ENCODE data around the gene FGF9. TPM values are rescaled to one million over a fixed set of nuclear protein-coding genes. Genes with fewer than 3 reads are reported as not detected.

Gene FGF9
- total RNA-seq, 1 experiment from 2014 or later, result 1.5 TPM

DNA sequence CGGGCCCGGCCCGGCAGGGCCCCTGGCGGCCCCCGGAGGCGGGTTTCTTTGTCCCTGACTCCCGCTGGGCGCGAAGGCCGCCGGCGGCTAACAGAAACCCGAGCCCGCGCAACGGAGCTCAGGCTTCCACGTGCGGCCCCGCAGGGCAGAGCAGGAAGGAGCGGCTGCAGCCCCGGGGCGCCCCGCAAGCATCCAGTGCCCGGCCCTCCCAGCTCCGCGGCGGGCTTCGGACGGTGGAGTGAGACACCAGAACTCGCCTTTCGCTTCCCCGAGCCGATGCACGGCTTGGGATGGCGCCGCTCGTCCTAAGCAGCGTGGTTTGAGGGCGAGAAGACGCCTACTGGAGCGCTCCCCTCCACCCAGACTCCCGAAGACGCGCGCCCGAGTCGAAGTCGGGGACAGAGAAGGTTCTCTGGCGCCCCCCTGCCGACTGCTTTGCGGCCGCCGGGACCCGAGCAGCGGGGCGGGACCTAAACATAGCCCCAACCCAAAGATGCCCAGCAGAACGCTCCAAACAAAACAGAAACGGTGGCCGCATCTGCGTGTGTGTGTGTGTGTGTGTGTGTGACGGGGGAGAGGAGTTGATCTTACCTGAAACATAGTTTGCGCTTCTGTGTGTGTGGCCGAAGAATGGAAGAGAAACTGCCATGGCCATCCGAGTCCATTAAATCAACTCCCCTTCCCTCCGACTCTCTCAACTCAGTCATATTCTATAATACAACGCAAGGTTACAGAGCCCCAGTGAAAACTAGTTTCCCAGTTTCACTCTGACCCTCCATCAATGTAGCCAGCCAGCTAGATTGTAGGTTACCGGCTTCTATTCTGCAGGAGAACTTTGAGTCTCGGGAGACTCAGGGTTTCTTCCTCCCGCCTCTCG, 629 bp upstream of the FGF9 start:
- ChIA-PET CTCF (interaction anchor here (2.1 kb wide), 1 partner anchor 32 kb away, joined by 8 read pairs; no protein-coding TSS in a partner anchor), POLR2A (no interaction called here), RAD21 (ENCODE audit: low non-redundant PET in 1 of 2, low total read pairs in 2 of 2, uncharacterized antibody in 2 of 2, unreplicated experiment in 2 of 2) (interaction anchor here in 1 of 2 experiments (1.0 kb wide), 1 partner anchor 32 kb away, joined by 6 read pairs; no protein-coding TSS in a partner anchor)
- Histone ChIP-seq H3K9ac (ENCODE audit: low read length) (peak overlapping the region; percentile 29), H4K20me1 (ENCODE audit: insufficient read depth) (no peaks in the 10 kb centered on the region), H3K27ac (ENCODE audit: low read depth, low read length) (peak overlapping the region; percentile 67), H3K27me3 (ENCODE audit: insufficient read depth, low read length) (peaks cover 23% of the 10 kb centered on the region; the same call in 1 of the 2 replicates), H3K9me2 (ENCODE audit: insufficient read depth) (no peaks in the 10 kb centered on the region), H3K4me1 (ENCODE audit: control insufficient read depth in 1 of 2, insufficient read depth in 2 of 2, low read length in 2 of 2) (peaks cover 28 to 54% of the 10 kb centered on the region in 2 experiments), H3K36me3 (ENCODE audit: control insufficient read depth in 1 of 2, insufficient read depth in 2 of 2, low read length in 2 of 2) (no peaks in the 10 kb centered on the region), H3K4me3 (replicated peaks in 1 of 2; ENCODE audit: low read depth in 1 of 2, low read length in 2 of 2) (peak overlapping the region; percentile 47 to 68), H2AFZ (ENCODE audit: low read depth, low read length, poor library complexity, severe bottlenecking) (peak overlapping the region; percentile 86), H3K9me3 (ENCODE audit: control insufficient read depth in 1 of 2, insufficient read depth in 1 of 2, low read depth in 1 of 2, low read length in 2 of 2) (no peaks in the 10 kb centered on the region), H3K79me2 (ENCODE audit: insufficient read depth, low read length) (no peaks in the 10 kb centered on the region), H3K4me2 (ENCODE audit: low read length) (peak overlapping the region; percentile 94)
- intact Hi-C loops (cut with micrococcal nuclease), result loop anchor here (2.0 to 10.0 kb wide), 3 partner anchors 31 to 1122 kb away; no protein-coding TSS in a partner anchor
- BruUV-seq (replicated peaks), result no TSS peak
- ATAC-seq (peak; percentile 58), DNase-seq (ENCODE audit: low read depth, low spot score) (no peak)
- TF ChIP-seq JUND (IDR thresholded peaks at IDR 0.05) (no peak), RAD21 (IDR thresholded peaks at IDR 0.05; ENCODE audit: low read depth) (0 out of 2 replicates have a peak, but pooled peaks have one; percentile 29), YY1 (IDR thresholded peaks at IDR 0.05; ENCODE audit: extremely low read depth, insufficient replicate concordance, low read depth, low read length) (no peak), CBX3 (IDR thresholded peaks at IDR 0.05; ENCODE audit: low read depth) (no peak), ZFX (IDR thresholded peaks at IDR 0.05) (peak; percentile 58; the same call in 1 of the 2 replicates)

DNA sequence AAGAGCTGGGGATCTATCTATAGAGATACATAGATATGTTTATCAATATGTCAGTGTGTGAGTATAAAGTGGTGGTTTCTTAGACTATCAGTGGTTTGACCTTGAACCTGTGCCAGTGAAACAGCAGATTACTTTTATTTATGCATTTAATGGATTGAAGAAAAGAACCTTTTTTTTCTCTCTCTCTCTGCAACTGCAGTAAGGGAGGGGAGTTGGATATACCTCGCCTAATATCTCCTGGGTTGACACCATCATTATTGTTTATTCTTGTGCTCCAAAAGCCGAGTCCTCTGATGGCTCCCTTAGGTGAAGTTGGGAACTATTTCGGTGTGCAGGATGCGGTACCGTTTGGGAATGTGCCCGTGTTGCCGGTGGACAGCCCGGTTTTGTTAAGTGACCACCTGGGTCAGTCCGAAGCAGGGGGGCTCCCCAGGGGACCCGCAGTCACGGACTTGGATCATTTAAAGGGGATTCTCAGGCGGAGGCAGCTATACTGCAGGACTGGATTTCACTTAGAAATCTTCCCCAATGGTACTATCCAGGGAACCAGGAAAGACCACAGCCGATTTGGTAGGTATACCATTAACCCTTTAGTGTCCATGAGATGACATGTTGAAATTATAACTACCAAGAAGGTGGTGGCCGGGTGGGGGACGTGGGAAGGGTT, 880 bp downstream of the FGF9 start:
- POLR2A ChIA-PET, result no interaction called here
- peaks cover 23% of the 10 kb centered on the region; the same call in 1 of the 2 replicates for H3K27me3 ChIP-seq (ENCODE audit: insufficient read depth, low read length)
- no TSS peak for BruUV-seq (replicated peaks)
- RAD21 ChIA-PET (ENCODE audit: low non-redundant PET in 1 of 2, low total read pairs in 2 of 2, uncharacterized antibody in 2 of 2, unreplicated experiment in 2 of 2), result no interaction called here
- ATAC-seq (no peak), DNase-seq (ENCODE audit: low read depth, low spot score) (no peak)
- H4K20me1 ChIP-seq (ENCODE audit: insufficient read depth), result no peaks in the 10 kb centered on the region
- H3K9ac ChIP-seq (ENCODE audit: low read length), result no peak overlapping the region
- peak overlapping the region; percentile 94 for H3K4me2 ChIP-seq (ENCODE audit: low read length)
- no peak overlapping the region for H3K27ac ChIP-seq (ENCODE audit: low read depth, low read length)
- peak overlapping the region; percentile 47 to 68 for H3K4me3 ChIP-seq (replicated peaks in 1 of 2; ENCODE audit: low read depth in 1 of 2, low read length in 2 of 2)
- H3K9me2 ChIP-seq (ENCODE audit: insufficient read depth), result no peaks in the 10 kb centered on the region
- no peaks in the 10 kb centered on the region for H3K9me3 ChIP-seq (ENCODE audit: control insufficient read depth in 1 of 2, insufficient read depth in 1 of 2, low read depth in 1 of 2, low read length in 2 of 2)
- CTCF ChIA-PET, result interaction anchor here (2.1 kb wide), 1 partner anchor 34 kb away, joined by 8 read pairs; no protein-coding TSS in a partner anchor
- intact Hi-C loops (cut with micrococcal nuclease), result loop anchor here (2.0 to 10.0 kb wide), 3 partner anchors 33 to 1121 kb away; no protein-coding TSS in a partner anchor
- H3K79me2 ChIP-seq (ENCODE audit: insufficient read depth, low read length), result no peaks in the 10 kb centered on the region
- H3K4me1 ChIP-seq (ENCODE audit: control insufficient read depth in 1 of 2, insufficient read depth in 2 of 2, low read length in 2 of 2), result peaks cover 33 to 59% of the 10 kb centered on the region in 2 experiments
- H2AFZ ChIP-seq (ENCODE audit: low read depth, low read length, poor library complexity, severe bottlenecking), result no peak overlapping the region
- H3K36me3 ChIP-seq (ENCODE audit: control insufficient read depth in 1 of 2, insufficient read depth in 2 of 2, low read length in 2 of 2), result no peaks in the 10 kb centered on the region
- TF ChIP-seq EZH2phosphoT487 (IDR thresholded peaks at IDR 0.05; ENCODE audit: borderline replicate concordance) (no peak), REST (IDR thresholded peaks at IDR 0.05; ENCODE audit: low read depth) (no peak), SP1 (IDR thresholded peaks at IDR 0.05; ENCODE audit: low read depth) (no peak), YY1 (IDR thresholded peaks at IDR 0.05; ENCODE audit: extremely low read depth, insufficient replicate concordance, low read depth, low read length) (no peak), CTCF (IDR thresholded peaks at IDR 0.05 in 2 of 3, conservative IDR thresholded peaks at IDR 0.05 in 1 of 3; ENCODE audit: borderline replicate concordance in 1 of 3, insufficient read depth in 1 of 3, low read depth in 2 of 3, low read length in 2 of 3) (no peak), RAD21 (IDR thresholded peaks at IDR 0.05; ENCODE audit: low read depth) (no peak), ATF3 (IDR thresholded peaks at IDR 0.05) (no peak), EGR1 (IDR thresholded peaks at IDR 0.05; ENCODE audit: low read depth) (no peak)
